ENCODE measurements around the gene SLITRK5. TPM values are rescaled to one million over a fixed set of nuclear protein-coding genes. Genes with fewer than 3 reads are reported as not detected.

SLITRK5 gene
- total and polyA plus RNA-seq, 2 donors (not counting 3 experiments of a cell fraction or from before 2014, with no cell fraction given) = 0.01 to 0.04 TPM

- no peaks in the 10 kb centered on the region for H3K9me3 ChIP-seq (replicated peaks; ENCODE audit: control insufficient read depth, insufficient read depth, low read length)
- no TSS peak for BruUV-seq (replicated peaks)
- ChIA-PET CTCF (no interaction called here), POLR2A (no interaction called here)
- H3K27me3 ChIP-seq (ENCODE audit: control insufficient read depth in 2 of 2, insufficient read depth in 2 of 2, low read length in 2 of 2) = no peaks in the 10 kb centered on the region
- H3K79me2 ChIP-seq (ENCODE audit: control insufficient read depth, insufficient read depth, low read length) = no peaks in the 10 kb centered on the region
- H3K9me1 ChIP-seq (replicated peaks; ENCODE audit: control insufficient read depth, extremely low read depth, insufficient read depth, low read length) = no peaks in the 10 kb centered on the region
- H3K4me3 ChIP-seq (replicated peaks in 1 of 3; ENCODE audit: insufficient read depth in 1 of 3, low read depth in 1 of 3, low read length in 3 of 3) = no peak overlapping the region
- H3K4me1 ChIP-seq (ENCODE audit: control insufficient read depth, extremely low read depth, insufficient read depth, low read length) = no peaks in the 10 kb centered on the region
- FAIRE-seq (no peak), DNase-seq (ENCODE audit: low read depth, low spot score) (no peak)
- no peak overlapping the region for H3K4me2 ChIP-seq (ENCODE audit: insufficient read depth, low read length)
- dilution Hi-C loops (cut with MboI; ENCODE audit: extremely low pct_ligation_motif_present, low sequenced_read_pairs) = no loop called here
- H3K27ac ChIP-seq (ENCODE audit: insufficient read depth, low read depth, low read length) = no peak overlapping the region
- H3K36me3 ChIP-seq (ENCODE audit: control insufficient read depth in 2 of 2, extremely low read depth in 1 of 2, insufficient read depth in 2 of 2, low read length in 2 of 2) = no peaks in the 10 kb centered on the region
- intact Hi-C loops (cut with micrococcal nuclease) = no loop called here
- no peak for TF ChIP-seq MYC (IDR thresholded peaks at IDR 0.05; ENCODE audit: low read depth, low read length)
- no peak for TF ChIP-seq POLR2A (IDR thresholded peaks at IDR 0.05; ENCODE audit: low read depth, low read length)
- no peak for TF ChIP-seq POLR2AphosphoS5 (IDR thresholded peaks at IDR 0.05; ENCODE audit: insufficient read depth, low read depth, low read length)
- TF ChIP-seq, protein P1, sequence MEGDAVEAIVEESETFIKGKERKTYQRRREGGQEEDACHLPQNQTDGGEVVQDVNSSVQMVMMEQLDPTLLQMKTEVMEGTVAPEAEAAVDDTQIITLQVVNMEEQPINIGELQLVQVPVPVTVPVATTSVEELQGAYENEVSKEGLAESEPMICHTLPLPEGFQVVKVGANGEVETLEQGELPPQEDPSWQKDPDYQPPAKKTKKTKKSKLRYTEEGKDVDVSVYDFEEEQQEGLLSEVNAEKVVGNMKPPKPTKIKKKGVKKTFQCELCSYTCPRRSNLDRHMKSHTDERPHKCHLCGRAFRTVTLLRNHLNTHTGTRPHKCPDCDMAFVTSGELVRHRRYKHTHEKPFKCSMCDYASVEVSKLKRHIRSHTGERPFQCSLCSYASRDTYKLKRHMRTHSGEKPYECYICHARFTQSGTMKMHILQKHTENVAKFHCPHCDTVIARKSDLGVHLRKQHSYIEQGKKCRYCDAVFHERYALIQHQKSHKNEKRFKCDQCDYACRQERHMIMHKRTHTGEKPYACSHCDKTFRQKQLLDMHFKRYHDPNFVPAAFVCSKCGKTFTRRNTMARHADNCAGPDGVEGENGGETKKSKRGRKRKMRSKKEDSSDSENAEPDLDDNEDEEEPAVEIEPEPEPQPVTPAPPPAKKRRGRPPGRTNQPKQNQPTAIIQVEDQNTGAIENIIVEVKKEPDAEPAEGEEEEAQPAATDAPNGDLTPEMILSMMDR (IDR thresholded peaks at IDR 0.05; ENCODE audit: extremely low read depth in 1 of 2, insufficient read depth in 1 of 2, low read depth in 1 of 2, low read length in 2 of 2) = no peak
- TF ChIP-seq JUN (IDR thresholded peaks at IDR 0.05; ENCODE audit: borderline replicate concordance, insufficient read depth, insufficient read length, low read depth) = no peak
- TF ChIP-seq, protein P2, sequence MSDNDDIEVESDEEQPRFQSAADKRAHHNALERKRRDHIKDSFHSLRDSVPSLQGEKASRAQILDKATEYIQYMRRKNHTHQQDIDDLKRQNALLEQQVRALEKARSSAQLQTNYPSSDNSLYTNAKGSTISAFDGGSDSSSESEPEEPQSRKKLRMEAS (IDR thresholded peaks at IDR 0.05; ENCODE audit: insufficient read depth, insufficient read length) = no peak
- TF ChIP-seq GATA2 (IDR thresholded peaks at IDR 0.05; ENCODE audit: insufficient read depth, insufficient read length, low read depth, low read length) = no peak
- TF ChIP-seq EZH2 (IDR thresholded peaks at IDR 0.05; ENCODE audit: borderline replicate concordance, low read depth, low read length, severe bottlenecking) = no peak
- no peak for TF ChIP-seq FOS (IDR thresholded peaks at IDR 0.05; ENCODE audit: borderline replicate concordance, insufficient read depth, low read length)
- no peaks in the 10 kb centered on the region for H4K20me1 ChIP-seq (replicated peaks; ENCODE audit: control insufficient read depth, extremely low read depth, insufficient read depth, low read length)
- no peak overlapping the region for H3K9ac ChIP-seq (replicated peaks; ENCODE audit: extremely low read depth, insufficient read depth, low read length)
- no peak overlapping the region for H2AFZ ChIP-seq (ENCODE audit: low read depth, low read length)
Measured at GRCh38 chr13:87712012-87712411, 40.8 kb downstream of the SLITRK5 start.

All from endothelial cell of umbilical vein (primary cell).